Karpas-422 (cell line): ENCODE measurements around the gene KCNJ2. TPM values are rescaled to one million over a fixed set of nuclear protein-coding genes. Genes with fewer than 3 reads are reported as not detected.
A peak's percentile ranks its signal among the peaks of the same experiment; 100 is the strongest.

Source experiments
- DNase-seq: peaks from one replicate; pipeline ENCODE4 v3.0.0-alpha.2; 2015
- H2AFZ ChIP-seq: fragments of 200-600 bp; sonication (generic); 2 replicates; pipeline ENCODE4 v1.6.1; 2014; ENCODE audit warnings: antibody characterized with exemption, low read length, mixed read lengths
- H3K27ac ChIP-seq: fragments of 200-600 bp; sonication (generic); 2 replicates; pipeline ENCODE4 v1.5.1; 2014; ENCODE audit warnings: mild to moderate bottlenecking, low read length, moderate library complexity
- H3K27me3 ChIP-seq: fragments of 200-600 bp; sonication (generic); 2 replicates; pipeline ENCODE4 v1.6.1; 2014; ENCODE audit warnings: low read length, mixed read lengths
- H3K36me3 ChIP-seq: fragments of 200-600 bp; sonication (generic); 2 replicates; pipeline ENCODE4 v1.6.1; 2014; ENCODE audit warnings: low read length, mixed read lengths; ENCODE audit not compliant: insufficient read depth
- H3K4me1 ChIP-seq: fragments of 200-600 bp; sonication (generic); 2 replicates; pipeline ENCODE4 v1.6.1; 2014; ENCODE audit warnings: mild to moderate bottlenecking, low read length, mixed read lengths
- H3K4me2 ChIP-seq: fragments of 200-600 bp; sonication (generic); 2 replicates; pipeline ENCODE4 v1.6.1; 2014; ENCODE audit warnings: low read length, low read depth, mild to moderate bottlenecking; ENCODE audit not compliant: poor library complexity, severe bottlenecking
- H3K4me3 ChIP-seq: fragments of 200-600 bp; sonication (generic); 2 replicates; pipeline ENCODE4 v1.5.1; 2014; ENCODE audit warnings: mild to moderate bottlenecking, antibody characterized with exemption, low read length, mixed read lengths
- H3K79me2 ChIP-seq: fragments of 200-600 bp; sonication (generic); 2 replicates; pipeline ENCODE4 v1.6.1; 2014; ENCODE audit warnings: mild to moderate bottlenecking, low read length, mixed read lengths
- H3K9ac ChIP-seq: fragments of 200-600 bp; sonication (generic); 2 replicates; pipeline ENCODE4 v1.6.0; 2014; ENCODE audit warnings: low read length
- H3K9me2 ChIP-seq: fragments of 200-600 bp; sonication (generic), shearing (Covaris generic); replicated peaks from 2 replicates; pipeline ENCODE4 v1.6.0; 2014; ENCODE audit warnings: mild to moderate bottlenecking, low read length, moderate library complexity; ENCODE audit not compliant: insufficient read depth
- H3K9me3 ChIP-seq: fragments of 300-700, 200-600 bp; sonication (generic); 2 replicates; pipeline ENCODE4 v1.6.1; 2014; ENCODE audit warnings: low read length, mixed read lengths
- H4K20me1 ChIP-seq: fragments of 200-600 bp; sonication (generic); 2 replicates; pipeline ENCODE4 v1.6.1; 2014; ENCODE audit warnings: mild to moderate bottlenecking, antibody characterized with exemption, low read length, low read depth; ENCODE audit not compliant: insufficient read depth
- total RNA-seq: library from RNA; depleted of rRNA; stranded (reverse); fragments of >200 nt; shearing (Covaris generic); gene quantifications from 2 replicates; pipeline ENCODE4 v1.2.3, GENCODE V29; 2014; ENCODE audit warnings: low replicate concordance

KCNJ2 gene
- total RNA-seq, 1 experiment from 2014 or later, result not detected

DNA sequence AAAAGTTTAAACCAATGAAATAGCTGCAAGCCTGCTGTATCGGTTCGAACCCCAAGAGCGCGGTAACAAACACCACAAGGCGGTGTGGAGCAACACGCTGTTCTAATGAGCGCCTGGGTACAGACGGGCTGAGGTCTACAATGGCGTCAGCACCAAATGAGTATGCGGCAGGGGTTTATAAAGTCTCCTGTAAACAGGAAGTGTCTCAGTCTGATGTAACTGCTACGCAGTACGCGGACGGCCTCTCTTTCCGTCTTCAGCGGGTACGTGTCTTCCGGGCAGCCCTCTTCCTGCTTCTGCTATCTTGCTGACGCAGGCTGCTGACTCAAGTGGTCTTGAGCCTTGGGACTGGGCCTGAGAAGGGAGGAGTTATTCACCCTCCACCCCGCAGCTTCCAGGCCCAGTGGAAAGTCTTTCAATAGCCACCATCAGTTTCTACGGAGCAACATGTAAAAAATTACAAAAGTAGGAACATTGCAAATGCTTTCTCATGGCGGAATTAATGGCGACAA lies 40.5 kb upstream of the KCNJ2 start:
- Histone ChIP-seq H3K9ac (no peak overlapping the region), H3K27me3 (no peaks in the 10 kb centered on the region), H3K4me1 (peaks cover 7% of the 10 kb centered on the region; the same call in 1 of the 2 replicates), H3K9me3 (no peaks in the 10 kb centered on the region), H2AFZ (no peak overlapping the region), H3K27ac (no peak overlapping the region), H4K20me1 (no peaks in the 10 kb centered on the region), H3K36me3 (no peaks in the 10 kb centered on the region), H3K4me3 (no peak overlapping the region), H3K4me2 (no peak overlapping the region), H3K79me2 (no peaks in the 10 kb centered on the region), H3K9me2 (no peaks in the 10 kb centered on the region)
- DNase-seq, result no peak

DNA sequence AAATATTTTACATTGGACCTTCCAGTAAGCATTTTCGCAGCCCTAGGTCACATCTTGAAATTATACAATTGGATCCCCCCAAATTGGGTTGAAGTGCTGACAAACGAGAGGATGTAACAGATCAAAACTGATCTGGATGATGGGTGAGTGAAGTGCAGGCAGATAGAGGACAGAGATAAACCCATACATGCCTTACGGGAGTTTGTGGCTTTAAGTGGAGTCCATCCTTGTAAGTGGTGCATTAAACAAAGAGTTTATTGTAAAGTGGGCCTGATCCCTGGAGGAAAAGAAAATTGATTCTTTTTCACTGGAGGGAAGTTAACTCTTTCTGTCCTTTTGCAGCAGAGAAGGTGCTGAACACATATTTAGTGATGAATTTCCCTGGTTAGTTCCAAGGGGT lies 39.0 kb upstream of the KCNJ2 start:
- H3K9ac ChIP-seq, result no peak overlapping the region
- no peak overlapping the region for H3K27ac ChIP-seq
- no peaks in the 10 kb centered on the region for H3K4me1 ChIP-seq
- H2AFZ ChIP-seq, result 0 out of 2 replicates have a peak overlapping the region, but pooled peaks have one; percentile 44
- no peaks in the 10 kb centered on the region for H3K9me3 ChIP-seq
- DNase-seq, result no peak
- H3K4me3 ChIP-seq, result no peak overlapping the region
- H3K27me3 ChIP-seq, result no peaks in the 10 kb centered on the region
- no peaks in the 10 kb centered on the region for H4K20me1 ChIP-seq
- no peaks in the 10 kb centered on the region for H3K9me2 ChIP-seq
- H3K36me3 ChIP-seq, result no peaks in the 10 kb centered on the region
- no peaks in the 10 kb centered on the region for H3K79me2 ChIP-seq
- no peak overlapping the region for H3K4me2 ChIP-seq

DNA sequence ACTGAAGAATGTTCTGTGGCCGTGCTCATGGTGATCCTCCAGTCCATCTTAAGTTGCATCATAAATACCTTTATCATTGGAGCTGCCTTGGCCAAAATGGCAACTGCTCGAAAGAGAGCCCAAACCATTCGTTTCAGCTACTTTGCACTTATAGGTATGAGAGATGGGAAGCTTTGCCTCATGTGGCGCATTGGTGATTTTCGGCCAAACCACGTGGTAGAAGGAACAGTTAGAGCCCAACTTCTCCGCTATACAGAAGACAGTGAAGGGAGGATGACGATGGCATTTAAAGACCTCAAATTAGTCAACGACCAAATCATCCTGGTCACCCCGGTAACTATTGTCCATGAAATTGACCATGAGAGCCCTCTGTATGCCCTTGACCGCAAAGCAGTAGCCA lies 36.8 kb upstream of the KCNJ2 start:
- H3K9me2 ChIP-seq, result no peaks in the 10 kb centered on the region
- no peaks in the 10 kb centered on the region for H4K20me1 ChIP-seq
- H3K79me2 ChIP-seq, result no peaks in the 10 kb centered on the region
- no peak overlapping the region for H3K27ac ChIP-seq
- H3K36me3 ChIP-seq, result no peaks in the 10 kb centered on the region
- H3K4me2 ChIP-seq, result no peak overlapping the region
- H3K9me3 ChIP-seq, result no peaks in the 10 kb centered on the region
- H3K27me3 ChIP-seq, result no peaks in the 10 kb centered on the region
- H3K9ac ChIP-seq, result no peak overlapping the region
- no peak overlapping the region for H2AFZ ChIP-seq
- DNase-seq, result no peak
- H3K4me1 ChIP-seq, result peaks cover 7% of the 10 kb centered on the region
- no peak overlapping the region for H3K4me3 ChIP-seq

- H3K27ac ChIP-seq, result no peak overlapping the region
- peaks cover 21% of the 10 kb centered on the region for H3K4me1 ChIP-seq
- H3K9me3 ChIP-seq, result no peaks in the 10 kb centered on the region
- no peaks in the 10 kb centered on the region for H3K79me2 ChIP-seq
- H2AFZ ChIP-seq, result no peak overlapping the region
- H3K4me2 ChIP-seq, result no peak overlapping the region
- DNase-seq, result no peak
- no peak overlapping the region for H3K4me3 ChIP-seq
- H3K36me3 ChIP-seq, result no peaks in the 10 kb centered on the region
- H4K20me1 ChIP-seq, result no peaks in the 10 kb centered on the region
- no peaks in the 10 kb centered on the region for H3K9me2 ChIP-seq
- H3K27me3 ChIP-seq, result no peaks in the 10 kb centered on the region
- H3K9ac ChIP-seq, result no peak overlapping the region
These were observed 35.3 kb upstream of the KCNJ2 start for GRCh38 chr17:70134042-70134441.

DNA sequence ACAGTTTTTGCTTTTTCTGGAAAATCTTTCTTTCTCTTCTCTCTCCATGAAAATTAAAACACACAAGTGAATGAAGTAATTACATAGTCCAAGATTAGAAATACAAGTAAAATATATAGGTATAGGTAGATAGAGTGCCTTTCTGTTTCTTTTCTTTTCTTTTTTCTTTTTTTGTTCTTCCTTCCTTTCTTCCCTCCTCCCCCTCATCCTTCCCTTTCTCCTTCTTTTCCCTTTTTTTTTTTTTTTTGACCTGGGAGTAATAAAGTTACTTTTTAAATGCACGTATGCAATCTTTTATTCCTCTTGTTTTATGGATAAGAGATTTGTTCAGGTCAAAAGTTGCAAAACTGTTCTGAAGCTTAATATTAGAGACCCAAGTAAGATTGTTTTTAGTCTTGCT lies 34.6 kb upstream of the KCNJ2 start:
- Histone ChIP-seq H3K9me2 (no peaks in the 10 kb centered on the region), H3K4me3 (no peak overlapping the region), H3K9ac (no peak overlapping the region), H3K27me3 (no peaks in the 10 kb centered on the region), H3K4me2 (no peak overlapping the region), H2AFZ (no peak overlapping the region), H3K4me1 (peaks cover 21% of the 10 kb centered on the region), H3K9me3 (no peaks in the 10 kb centered on the region), H4K20me1 (no peaks in the 10 kb centered on the region), H3K79me2 (no peaks in the 10 kb centered on the region), H3K36me3 (no peaks in the 10 kb centered on the region), H3K27ac (no peak overlapping the region)
- no peak for DNase-seq

GRCh38 chr17:70136131-70136530 lies 33.2 kb upstream of the KCNJ2 start:
- no peak overlapping the region for H3K27ac ChIP-seq
- H3K36me3 ChIP-seq, result no peaks in the 10 kb centered on the region
- H3K9me2 ChIP-seq, result no peaks in the 10 kb centered on the region
- H3K9me3 ChIP-seq, result no peaks in the 10 kb centered on the region
- H2AFZ ChIP-seq, result no peak overlapping the region
- no peaks in the 10 kb centered on the region for H3K79me2 ChIP-seq
- peaks cover 21% of the 10 kb centered on the region for H3K4me1 ChIP-seq
- H3K4me3 ChIP-seq, result no peak overlapping the region
- no peaks in the 10 kb centered on the region for H3K27me3 ChIP-seq
- H3K9ac ChIP-seq, result no peak overlapping the region
- DNase-seq, result no peak
- H3K4me2 ChIP-seq, result no peak overlapping the region
- no peaks in the 10 kb centered on the region for H4K20me1 ChIP-seq

- H3K9me2 ChIP-seq, result no peaks in the 10 kb centered on the region
- no peaks in the 10 kb centered on the region for H3K36me3 ChIP-seq
- H3K27ac ChIP-seq, result no peak overlapping the region
- H3K79me2 ChIP-seq, result no peaks in the 10 kb centered on the region
- H3K4me3 ChIP-seq, result no peak overlapping the region
- H4K20me1 ChIP-seq, result no peaks in the 10 kb centered on the region
- no peaks in the 10 kb centered on the region for H3K9me3 ChIP-seq
- peak overlapping the region; percentile 56 for H3K4me2 ChIP-seq
- peak overlapping the region; percentile 51 for H2AFZ ChIP-seq
- DNase-seq, result peak; percentile 52
- no peaks in the 10 kb centered on the region for H3K27me3 ChIP-seq
- H3K9ac ChIP-seq, result peak overlapping the region; percentile 25
- peaks cover 22% of the 10 kb centered on the region for H3K4me1 ChIP-seq
These were observed 31.7 kb upstream of the KCNJ2 start for GRCh38 chr17:70137451-70138230.

GRCh38 chr17:70138291-70138865 lies 31.0 kb upstream of the KCNJ2 start:
- no peaks in the 10 kb centered on the region for H4K20me1 ChIP-seq
- H3K79me2 ChIP-seq, result no peaks in the 10 kb centered on the region
- no peak overlapping the region for H3K4me3 ChIP-seq
- no peak overlapping the region for H3K27ac ChIP-seq
- H3K4me1 ChIP-seq, result peaks cover 26% of the 10 kb centered on the region
- no peak for DNase-seq
- no peaks in the 10 kb centered on the region for H3K9me2 ChIP-seq
- H3K4me2 ChIP-seq, result peak overlapping the region; percentile 56
- no peak overlapping the region for H3K9ac ChIP-seq
- peak overlapping the region; percentile 51; the same call in 1 of the 2 replicates for H2AFZ ChIP-seq
- no peaks in the 10 kb centered on the region for H3K9me3 ChIP-seq
- H3K27me3 ChIP-seq, result no peaks in the 10 kb centered on the region
- no peaks in the 10 kb centered on the region for H3K36me3 ChIP-seq
